Vagina (tissue), 2 donors: ENCODE data around the gene DHX29. TPM values are rescaled to one million over a fixed set of nuclear protein-coding genes. Genes with fewer than 3 reads are reported as not detected.

Source experiments
- DNase-seq, 2 donors: peaks; one replicate each; pipeline ENCODE4 v3.0.0-alpha.2; 2017; ENCODE audit errors: extremely low spot score in 2 of 2
- H3K27ac ChIP-seq: fragments of 200-600 bp; sonication (generic); one replicate; pipeline ENCODE4 v1.5.1; 2019
- H3K27me3 ChIP-seq: fragments of 200-600 bp; sonication (generic); one replicate; pipeline ENCODE4 v1.5.1; 2019
- H3K36me3 ChIP-seq, 2 donors: fragments of 200-600 bp; sonication (generic); one replicate each; pipeline ENCODE4 v1.5.1; 2017 to 2019
- H3K4me1 ChIP-seq: fragments of 200-600 bp; sonication (generic); one replicate; pipeline ENCODE4 v1.5.1; 2019
- H3K4me3 ChIP-seq, 2 donors: fragments of 200-600 bp; sonication (generic); 1 replicate in 1 of 2; 2 replicates in 1 of 2; pipeline ENCODE4 v1.5.1; 2016 to 2019
- H3K9me3 ChIP-seq: fragments of 200-600 bp; sonication (generic); one replicate; pipeline ENCODE4 v1.5.1; 2019
- CTCF ChIP-seq, 3 experiments: fragments of 450-650 bp in 2 of 3; fragments of 200-600 bp in 1 of 3; sonication (generic) in 1 of 3; IDR thresholded peaks; one replicate each; pipeline ENCODE4 v1.5.1; 2017 to 2019; ENCODE audit warnings: antibody characterized with exemption in 3 of 3, mild to moderate bottlenecking in 2 of 3, moderate library complexity in 2 of 3
- POLR2A ChIP-seq, 2 donors: fragments of 450-650 bp; IDR thresholded peaks; one replicate each; pipeline ENCODE4 v1.6.1; 2017; ENCODE audit warnings: antibody characterized with exemption in 2 of 2, mild to moderate bottlenecking in 2 of 2, moderate library complexity in 2 of 2
- POLR2AphosphoS5 ChIP-seq, 2 donors: sonication (generic); formaldehyde crosslinking; IDR thresholded peaks; one replicate each; pipeline ENCODE4 v1.9.0; 2017; ENCODE audit warnings: antibody characterized with exemption in 2 of 2, mild to moderate bottlenecking in 2 of 2, low read depth in 1 of 2; ENCODE audit not compliant: insufficient read depth in 1 of 2
- intact Hi-C: fragments of 100-400 bp; cut with DNase I; formaldehyde crosslinking; loops from one replicate; pipeline ENCODE4 v1.15.1; 2023
- total RNA-seq: library from RNA; depleted of rRNA; stranded (reverse); fragments of >200 nt; gene quantifications from one replicate; pipeline ENCODE4 v1.2.3, GENCODE V29; 2016

The DHX29 gene
- total RNA-seq, 1 donor from 2014 or later, result 19.2 TPM

- intact Hi-C loops, result no loop called here
- H3K4me3 ChIP-seq, result no peak overlapping the region
- H3K4me1 ChIP-seq, result peaks cover 32% of the 10 kb centered on the region
- H3K27me3 ChIP-seq, result peaks cover 7% of the 10 kb centered on the region
- DNase-seq, result no peak
- H3K27ac ChIP-seq, result no peak overlapping the region
- no peaks in the 10 kb centered on the region for H3K36me3 ChIP-seq
- H3K9me3 ChIP-seq, result no peaks in the 10 kb centered on the region
- TF ChIP-seq POLR2A (IDR thresholded peaks at IDR 0.05) (no peak), POLR2AphosphoS5 (IDR thresholded peaks at IDR 0.05; ENCODE audit: insufficient read depth in 1 of 2, low read depth in 1 of 2) (no peak), CTCF (IDR thresholded peaks at IDR 0.05) (no peak)
Measured at GRCh38 chr5:55222092-55222984, 85.2 kb downstream of the DHX29 start.

GRCh38 chr5:55220433-55221185, 86.9 kb downstream of the DHX29 start:
- intact Hi-C loops, result no loop called here
- Histone ChIP-seq H3K27me3 (no peaks in the 10 kb centered on the region), H3K9me3 (no peaks in the 10 kb centered on the region), H3K36me3 (no peaks in the 10 kb centered on the region), H3K4me3 (peak overlapping the region; percentile 9 to 30), H3K27ac (no peak overlapping the region), H3K4me1 (peaks cover 20% of the 10 kb centered on the region)
- no peak for DNase-seq
- no peak for TF ChIP-seq POLR2AphosphoS5 (IDR thresholded peaks at IDR 0.05; ENCODE audit: insufficient read depth in 1 of 2, low read depth in 1 of 2)
- no peak for TF ChIP-seq CTCF (IDR thresholded peaks at IDR 0.05)
- TF ChIP-seq POLR2A (IDR thresholded peaks at IDR 0.05), result no peak

GRCh38 chr5:55219770-55220169, 87.7 kb downstream of the DHX29 start:
- Histone ChIP-seq H3K4me1 (peaks cover 20% of the 10 kb centered on the region), H3K9me3 (no peaks in the 10 kb centered on the region), H3K4me3 (no peak overlapping the region), H3K27me3 (no peaks in the 10 kb centered on the region), H3K27ac (no peak overlapping the region), H3K36me3 (no peaks in the 10 kb centered on the region)
- DNase-seq, result no peak
- intact Hi-C loops, result no loop called here
- no peak for TF ChIP-seq POLR2A (IDR thresholded peaks at IDR 0.05)
- no peak for TF ChIP-seq CTCF (IDR thresholded peaks at IDR 0.05)
- TF ChIP-seq POLR2AphosphoS5 (IDR thresholded peaks at IDR 0.05; ENCODE audit: insufficient read depth in 1 of 2, low read depth in 1 of 2), result no peak

- Histone ChIP-seq H3K27me3 (no peaks in the 10 kb centered on the region), H3K36me3 (no peaks in the 10 kb centered on the region), H3K9me3 (no peaks in the 10 kb centered on the region), H3K4me1 (peaks cover 20% of the 10 kb centered on the region), H3K27ac (no peak overlapping the region), H3K4me3 (no peak overlapping the region)
- no peak for DNase-seq
- TF ChIP-seq CTCF (IDR thresholded peaks at IDR 0.05), result no peak
- TF ChIP-seq POLR2A (IDR thresholded peaks at IDR 0.05), result no peak
- no peak for TF ChIP-seq POLR2AphosphoS5 (IDR thresholded peaks at IDR 0.05; ENCODE audit: insufficient read depth in 1 of 2, low read depth in 1 of 2)
- intact Hi-C loops, result no loop called here
Measured at GRCh38 chr5:55218967-55219366, 88.5 kb downstream of the DHX29 start.
